GM19193 (cell line): ENCODE data around the gene GALNS.

Source experiments
- POLR2A ChIP-seq: IDR thresholded peaks from 4 replicates; pipeline ENCODE4 v1.6.1; 2011; ENCODE audit not compliant: insufficient read depth, insufficient read length; ENCODE audit errors: extremely low read depth

Gene GALNS

DNA sequence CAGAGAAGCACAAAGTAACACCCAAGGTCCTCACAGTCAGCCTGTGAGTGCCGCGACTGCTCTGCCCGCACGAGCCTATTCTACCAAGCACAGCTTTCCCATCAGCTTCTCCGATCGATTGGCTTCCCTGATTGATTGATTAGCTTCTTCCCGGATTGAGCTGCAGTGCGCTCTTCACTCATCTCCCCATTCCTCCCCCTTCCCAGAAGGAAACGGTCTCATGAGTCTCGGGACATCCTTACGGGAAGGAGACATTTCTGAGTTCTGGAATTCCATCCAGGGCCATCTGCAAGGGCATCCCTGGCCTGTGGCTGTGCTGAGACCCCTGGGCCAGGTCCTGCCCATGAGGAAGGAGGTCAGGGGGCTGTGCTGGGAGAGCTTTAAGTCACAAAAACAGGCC, 89.8 kb downstream of the GALNS start:
- no peak for TF ChIP-seq POLR2A

DNA sequence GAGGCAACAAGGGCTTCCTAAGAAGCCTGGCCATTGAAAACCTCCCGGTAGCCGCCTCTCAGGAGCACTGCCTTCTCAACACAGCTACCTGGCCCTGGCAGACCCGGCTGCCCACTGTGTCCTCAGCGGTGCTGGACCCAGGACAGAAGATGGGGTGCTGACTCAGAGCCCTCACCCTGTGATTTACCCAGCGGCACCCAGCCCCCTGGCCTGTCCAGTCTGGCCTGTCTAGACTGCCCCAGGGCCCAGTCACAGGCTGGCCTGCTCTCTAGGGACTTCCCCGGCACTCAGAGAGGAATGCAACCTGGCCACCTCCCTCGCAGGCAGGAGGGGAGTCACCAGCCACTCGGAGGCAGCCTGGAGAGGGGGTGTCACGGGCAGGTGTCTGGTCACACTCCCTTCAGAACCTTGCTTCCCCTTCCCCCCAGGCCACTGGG, 91.8 kb downstream of the GALNS start:
- TF ChIP-seq POLR2A = no peak

DNA sequence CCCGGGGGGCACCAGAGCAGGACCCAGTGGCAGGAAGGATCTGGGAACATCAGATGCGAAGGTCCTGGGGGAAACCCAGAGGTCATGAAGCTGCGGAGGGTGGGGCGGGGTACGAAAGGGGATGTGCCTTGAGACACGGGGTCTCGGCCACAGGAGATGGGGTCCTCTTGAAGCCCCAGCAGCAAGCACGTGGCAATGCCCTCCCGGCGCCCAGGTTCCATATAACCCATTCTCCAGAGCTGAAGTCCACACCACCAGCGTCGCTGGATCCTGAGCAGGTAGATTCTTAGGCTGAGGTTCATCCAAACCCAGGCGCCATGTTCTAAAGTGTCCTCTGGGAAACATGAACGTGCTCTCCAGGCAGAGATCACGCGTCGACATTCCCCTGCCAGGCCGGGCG, 92.7 kb downstream of the GALNS start:
- TF ChIP-seq POLR2A = no peak
